Dedifferentiated amniotic fluid mesenchymal stem cell (primary cell): ENCODE measurements around the gene PTPRN2.

Experiments used
- DNase-seq: peaks from one replicate; pipeline ENCODE4 v3.0.0-alpha.2; 2016; ENCODE audit errors: extremely low spot score

PTPRN2 gene

DNA sequence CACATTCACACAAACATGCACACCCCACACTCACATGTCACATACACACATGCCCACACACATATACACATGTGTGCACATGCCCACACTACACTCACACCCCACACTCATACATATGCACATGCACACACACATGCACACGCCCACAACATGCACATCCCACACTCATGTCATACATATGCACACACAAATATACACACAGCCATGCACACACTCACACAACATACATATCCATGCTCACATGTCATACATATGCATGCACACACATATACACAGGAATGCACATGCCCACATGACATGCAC, 1031.0 kb downstream of the PTPRN2 start:
- DNase-seq, result no peak

- DNase-seq, result no peak
These were observed 1031.5 kb downstream of the PTPRN2 start for GRCh38 chr7:157555944-157556641.

GRCh38 chr7:157555313-157555712, 1032.3 kb downstream of the PTPRN2 start:
- DNase-seq, result no peak

- DNase-seq, result no peak
These were observed 1033.0 kb downstream of the PTPRN2 start for GRCh38 chr7:157554393-157555238.

- DNase-seq, result no peak
These were observed 1034.4 kb downstream of the PTPRN2 start for GRCh38 chr7:157553256-157553655.

DNA sequence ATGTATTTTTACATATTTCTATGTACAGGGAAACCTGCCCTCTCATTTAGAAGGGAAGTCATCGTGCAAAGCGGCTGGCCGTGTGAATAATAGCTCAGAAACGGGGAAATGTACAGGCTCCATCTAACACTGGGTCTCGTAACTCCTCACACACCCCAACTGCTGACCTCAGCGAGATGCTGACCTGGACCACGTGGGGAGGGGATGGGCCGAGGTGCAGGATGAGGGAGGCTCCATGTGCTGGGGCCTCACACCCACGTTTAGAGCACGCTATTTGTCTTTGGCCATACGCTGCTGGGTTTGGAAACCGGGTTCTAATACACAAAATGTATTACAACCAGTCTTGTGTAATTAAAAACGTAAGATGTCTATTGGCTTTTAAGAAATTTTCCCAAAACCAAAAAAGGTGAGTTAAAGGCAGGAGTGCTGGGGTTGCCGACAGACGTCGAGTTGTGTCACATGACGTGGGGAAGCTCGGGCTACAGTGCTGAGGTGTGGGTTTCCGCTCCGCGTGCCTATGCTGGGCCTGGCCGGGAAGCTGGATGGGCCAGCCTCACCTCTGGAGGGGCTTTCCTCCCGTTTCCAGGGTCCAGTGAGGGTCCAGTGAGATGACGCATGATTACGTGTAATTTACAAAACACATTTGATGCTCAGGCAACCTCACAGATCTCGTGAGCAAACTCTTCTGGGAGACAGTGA, 1035.2 kb downstream of the PTPRN2 start:
- DNase-seq, result no peak

GRCh38 chr7:157551325-157552070, 1036.1 kb downstream of the PTPRN2 start:
- DNase-seq, result no peak

- no peak for DNase-seq
These were observed 1037.0 kb downstream of the PTPRN2 start for GRCh38 chr7:157550300-157551275.

GRCh38 chr7:157549612-157550299, 1037.9 kb downstream of the PTPRN2 start:
- no peak for DNase-seq

GRCh38 chr7:157548691-157549303, 1038.8 kb downstream of the PTPRN2 start:
- no peak for DNase-seq

DNA sequence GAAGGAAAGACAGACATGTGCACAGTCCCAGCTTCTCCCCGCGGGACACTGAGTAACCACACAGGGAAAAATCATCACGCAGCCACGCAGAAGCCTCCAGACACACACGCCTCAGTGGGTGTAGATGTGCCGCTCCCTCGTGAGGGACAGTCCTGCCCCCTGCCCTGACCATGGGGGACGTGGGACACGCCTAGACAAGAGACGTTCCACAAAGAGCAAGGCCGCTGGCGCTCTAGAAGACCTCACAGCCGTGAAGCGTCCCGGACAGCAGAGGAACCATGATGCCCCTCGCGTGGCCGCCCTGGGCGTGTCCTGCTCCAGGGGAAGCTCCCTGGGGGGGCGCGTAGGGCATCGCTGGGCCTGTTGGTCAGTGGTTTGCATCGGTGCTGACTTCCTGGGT, 1040.0 kb downstream of the PTPRN2 start:
- no peak for DNase-seq

DNA sequence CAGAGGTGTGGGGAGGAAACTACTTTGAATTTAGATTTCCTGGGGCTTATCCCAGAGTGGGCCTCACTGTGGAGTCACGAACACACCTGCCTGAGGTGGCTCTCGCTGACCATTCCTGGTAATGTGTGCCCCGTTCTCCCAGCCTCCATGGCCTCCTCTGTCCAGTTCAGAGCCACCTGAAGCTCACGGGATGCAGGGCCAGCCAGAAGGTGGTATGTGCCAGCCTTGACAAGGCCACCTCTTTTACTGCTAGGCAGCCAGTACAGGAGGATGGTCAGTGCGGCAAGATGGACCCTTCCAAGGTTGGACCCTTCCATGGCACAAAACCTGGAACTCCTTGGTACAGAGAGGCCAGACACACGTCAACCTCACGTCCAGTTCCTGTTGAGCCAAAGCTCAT, 1040.5 kb downstream of the PTPRN2 start:
- no peak for DNase-seq

- DNase-seq, result no peak
These were observed 1042.0 kb downstream of the PTPRN2 start for GRCh38 chr7:157545681-157546060.

DNA sequence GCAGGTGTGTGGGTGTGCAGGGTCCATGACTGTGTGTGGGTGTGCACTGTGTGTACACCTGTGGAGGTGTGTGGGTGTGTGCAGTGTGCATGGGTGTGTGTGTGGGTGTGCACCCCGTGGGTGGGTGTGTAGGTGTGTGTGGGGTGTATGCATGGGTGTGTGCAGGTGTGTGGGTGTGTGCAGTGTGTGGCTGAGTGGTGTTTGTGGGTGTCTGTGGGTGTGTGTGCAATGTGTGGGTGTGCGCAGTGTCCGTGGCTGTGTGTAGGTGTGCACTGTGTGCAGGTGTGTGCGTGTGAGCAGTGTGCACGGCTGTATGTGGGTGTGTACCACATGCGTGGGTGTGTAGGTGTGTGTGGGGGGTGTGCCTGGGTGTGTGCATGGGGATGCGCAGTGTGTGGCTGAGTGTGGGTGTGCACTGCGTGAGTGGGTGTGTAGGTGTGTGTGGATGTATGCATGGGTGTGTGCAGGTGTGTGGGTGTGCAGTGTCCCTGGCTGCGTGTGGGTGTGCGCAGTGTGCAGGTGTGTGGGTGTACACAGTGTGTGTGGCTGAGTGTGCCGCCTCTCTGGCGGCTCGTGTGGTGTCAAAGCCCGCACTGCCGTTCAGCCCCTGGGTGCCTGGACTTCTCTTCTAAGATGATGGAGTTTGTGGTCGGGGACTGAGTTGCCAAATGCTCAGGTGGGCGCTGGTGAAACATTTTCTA, 1042.5 kb downstream of the PTPRN2 start:
- no peak for DNase-seq

DNA sequence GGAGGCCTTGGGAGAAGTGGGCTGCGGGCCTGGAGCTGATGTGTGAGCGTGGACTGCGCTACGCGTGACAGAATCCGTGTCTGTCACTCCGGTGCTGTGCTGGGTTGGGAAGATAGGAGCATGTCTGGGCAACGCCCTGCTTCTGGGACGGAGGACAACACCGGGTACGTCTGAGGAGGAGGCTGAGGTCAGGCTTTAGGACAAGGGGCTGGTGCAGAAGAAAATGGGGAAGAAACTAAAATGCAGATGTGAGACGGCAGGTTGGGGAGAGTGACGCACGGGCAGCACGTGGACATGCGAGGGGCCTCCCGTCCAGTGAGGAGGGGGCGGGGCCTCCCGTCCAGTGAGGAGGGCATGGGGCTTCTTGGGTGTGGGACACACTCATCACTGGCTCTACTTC, 1043.4 kb downstream of the PTPRN2 start:
- no peak for DNase-seq

DNA sequence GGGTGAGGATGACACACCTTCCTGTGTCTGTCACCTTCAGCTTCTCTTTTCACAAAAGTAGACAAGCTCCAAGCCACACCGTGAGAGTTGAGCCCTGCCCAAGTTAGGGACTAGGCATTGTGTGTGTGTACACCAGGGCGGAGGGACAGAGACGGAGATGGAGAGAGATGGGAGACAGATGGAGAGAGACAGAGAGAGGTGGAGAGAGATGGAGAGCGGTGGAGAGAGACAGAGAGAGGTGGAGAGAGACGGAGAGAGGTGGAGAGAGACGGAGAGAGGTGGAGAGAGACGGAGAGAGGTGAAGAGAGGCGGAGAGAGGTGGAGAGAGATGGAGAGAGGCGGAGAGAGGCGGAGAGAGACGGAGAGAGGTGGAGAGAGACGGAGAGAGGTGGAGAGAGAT, 1043.8 kb downstream of the PTPRN2 start:
- DNase-seq, result no peak

DNA sequence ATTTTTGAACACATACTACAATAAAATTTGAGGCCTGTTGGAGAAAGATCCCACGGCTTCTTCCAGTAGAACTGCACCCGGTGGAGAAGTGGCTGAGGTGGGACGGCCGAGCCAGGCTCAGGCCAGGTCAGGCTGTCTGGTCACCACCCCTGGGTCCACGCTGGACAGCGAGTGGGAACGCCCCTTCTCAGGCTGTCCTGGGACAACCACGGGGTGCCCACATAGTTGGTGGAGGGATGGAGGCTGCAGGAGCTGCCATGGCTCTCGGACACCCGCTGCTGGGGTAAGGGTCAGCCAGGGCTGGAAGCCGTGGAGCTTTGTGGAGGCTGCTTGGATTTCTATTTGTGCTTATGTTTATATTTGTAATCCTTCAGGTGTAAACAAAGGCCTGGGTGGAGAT, 1044.3 kb downstream of the PTPRN2 start:
- no peak for DNase-seq

DNA sequence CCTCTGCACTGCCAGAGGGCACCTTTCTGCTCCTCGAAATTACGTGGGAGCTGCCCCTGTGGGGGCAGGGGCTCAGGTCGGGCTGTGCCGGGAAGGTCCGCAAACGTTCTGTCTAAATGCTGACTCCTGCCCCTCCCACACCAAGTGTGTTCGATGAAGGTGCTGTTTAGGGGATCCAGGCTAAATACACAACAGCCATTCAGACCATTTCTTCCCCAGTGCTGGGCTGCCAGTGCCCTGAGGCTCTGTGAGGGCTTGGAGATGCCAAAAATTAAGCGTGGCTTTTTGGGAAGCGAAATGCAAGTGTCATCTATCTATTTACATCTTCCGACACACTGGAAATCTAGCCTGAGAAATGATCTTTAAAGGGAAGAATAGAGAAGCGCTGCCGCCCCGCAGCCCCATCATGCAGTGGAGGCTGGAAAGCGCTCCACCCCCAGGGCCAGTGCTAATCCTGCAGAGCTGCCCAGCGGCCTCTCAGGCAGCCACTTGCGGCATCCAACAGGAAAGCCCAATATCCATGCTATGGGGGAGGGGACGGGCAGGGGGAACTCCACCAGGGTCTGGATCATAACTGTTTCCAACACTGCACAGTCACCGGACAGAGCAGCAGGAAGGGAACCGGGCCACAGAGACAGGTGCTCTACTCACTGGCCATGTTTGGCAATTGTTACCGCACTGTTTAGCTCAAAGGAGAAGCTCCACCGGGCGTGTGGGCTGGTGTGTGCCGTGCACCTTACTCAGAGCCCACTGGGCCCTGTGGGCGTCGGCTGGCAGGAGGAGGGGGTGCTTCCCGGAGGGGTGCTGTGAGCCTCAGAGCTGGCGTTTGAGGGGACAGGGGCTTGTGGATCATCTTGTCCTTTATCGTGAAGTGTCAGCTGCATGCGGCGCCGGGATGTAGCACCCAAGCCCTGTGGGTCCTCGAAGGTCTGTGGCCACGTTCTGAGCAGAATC, 1045.3 kb downstream of the PTPRN2 start:
- DNase-seq, result no peak
